HG02642 (cell line): ENCODE results near the gene H19.
A peak's percentile ranks its signal among the peaks of the same experiment; 100 is the strongest.

Experiments used
- ATAC-seq: cut with Tn5 transposase; IDR thresholded peaks from one replicate; pipeline ENCODE4 v1.9.1; 2021; ENCODE audit warnings: mild to moderate bottlenecking; ENCODE audit not compliant: unreplicated experiment, poor library complexity

The H19 gene

DNA sequence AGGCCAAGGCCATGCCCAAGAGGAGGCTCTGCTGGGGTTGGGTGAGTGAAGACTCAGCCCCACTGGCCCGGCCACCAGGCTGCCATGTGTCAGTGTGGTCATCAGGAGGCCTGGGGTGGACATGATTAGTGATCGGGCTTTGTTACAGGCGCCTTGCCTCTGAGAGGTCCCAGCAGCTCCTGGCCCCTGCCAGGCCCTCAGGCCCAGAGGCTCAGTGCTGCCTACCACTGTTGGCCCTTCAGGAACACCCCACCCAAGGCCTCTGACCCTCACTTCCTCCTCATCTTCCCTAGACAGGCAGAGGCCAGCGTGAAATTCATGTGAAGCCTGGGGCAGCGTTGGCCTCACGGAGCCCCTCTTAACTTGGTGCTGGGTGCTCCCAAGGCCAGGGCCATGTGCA lies 48.3 kb downstream of the H19 start:
- no peak for ATAC-seq

DNA sequence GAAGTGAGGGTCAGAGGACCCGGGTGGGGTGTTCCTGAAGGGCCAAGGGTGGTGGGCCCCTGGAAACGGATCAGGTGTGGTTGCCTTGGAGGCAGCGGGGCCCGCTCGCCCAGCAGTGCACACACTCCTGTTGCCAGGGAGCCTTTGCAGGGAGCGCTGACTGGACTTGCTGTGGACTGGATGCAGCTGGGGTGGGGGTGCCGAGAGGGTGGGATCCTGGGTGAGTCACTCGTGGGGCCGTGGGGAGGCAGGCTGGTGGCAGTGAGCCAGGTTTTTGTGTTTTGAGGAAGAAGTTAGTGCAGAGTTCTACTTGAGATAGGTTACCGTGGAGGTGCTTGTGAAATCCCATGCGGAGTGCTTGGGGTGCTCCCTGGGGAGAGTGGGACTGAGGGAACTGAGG lies 49.3 kb downstream of the H19 start:
- ATAC-seq: no peak

GRCh38 chr11:1947592-1948237 lies 49.9 kb downstream of the H19 start:
- ATAC-seq: peak; percentile 30

- peak; percentile 66 for ATAC-seq
Observed at GRCh38 chr11:1946812-1947484, 50.7 kb downstream of the H19 start, which contains the start of gene MRPL23. Gene MRPL23, plus strand, starts transcription at chr11:1947332. Its CDS starts 31 bp downstream, at chr11:1947363.
